AG04449 (cell line): Measurements from ENCODE around the gene NNMT.

ENCODE experiments used
- CTCF ChIA-PET: fragments of 350-600 bp; formaldehyde crosslinking; extraction: SDS; loops from one replicate; lab custom pipeline; 2021; ENCODE audit warnings: antibody characterized with exemption; lab: Yijun Ruan, JAX
- POLR2A ChIA-PET: fragments of 400-600, 350-600 bp; formaldehyde crosslinking; extraction: SDS; loops from one replicate; lab custom pipeline; 2020; ENCODE audit warnings: antibody characterized with exemption, inconsistent platforms; lab: Yijun Ruan, JAX
- DNase-seq: peaks from one replicate; pipeline ENCODE4 v3.0.0-alpha.2; 2010; ENCODE audit warnings: low read depth, low spot score
- H3K4me3 ChIP-seq: 2 replicates; pipeline ENCODE4 v1.5.1; 2011; ENCODE audit warnings: low read depth, mild to moderate bottlenecking, control low read depth, low read length
- CTCF ChIP-seq: IDR thresholded peaks from one replicate; pipeline ENCODE4 v1.5.1; 2011; ENCODE audit warnings: mild to moderate bottlenecking, moderate library complexity, low read length, control low read depth, inconsistent platforms; ENCODE audit not compliant: insufficient read depth; ENCODE audit errors: missing control alignments

The NNMT gene

GRCh38 chr11:114252767-114253166 lies 43.4 kb upstream of the NNMT start:
- ChIA-PET POLR2A (no interaction called here), CTCF (interaction anchor here (8.8 kb wide), 1 partner anchor 8 kb away, joined by 64 read pairs; no protein-coding TSS in a partner anchor)
- H3K4me3 ChIP-seq, result no peak overlapping the region
- DNase-seq, result no peak
- no peak for TF ChIP-seq CTCF

- H3K4me3 ChIP-seq, result no peak overlapping the region
- ChIA-PET POLR2A (no interaction called here), CTCF (interaction anchor here (1.0 to 8.8 kb wide), 2 partner anchors 7 to 11 kb away, joined by 3 to 64 read pairs; no protein-coding TSS in a partner anchor)
- no peak for DNase-seq
- TF ChIP-seq CTCF, result no peak
These were observed 42.4 kb upstream of the NNMT start for GRCh38 chr11:114253771-114254170.

GRCh38 chr11:114254571-114255146 lies 41.5 kb upstream of the NNMT start:
- POLR2A ChIA-PET, result no interaction called here
- CTCF ChIA-PET, result no interaction called here
- no peak for TF ChIP-seq CTCF
- no peak for DNase-seq
- no peak overlapping the region for H3K4me3 ChIP-seq

GRCh38 chr11:114255289-114255688 lies 40.9 kb upstream of the NNMT start:
- no peak for TF ChIP-seq CTCF
- DNase-seq, result no peak
- H3K4me3 ChIP-seq, result no peak overlapping the region
- ChIA-PET POLR2A (no interaction called here), CTCF (interaction anchor here (1.4 kb wide), 1 partner anchor 11 kb away, joined by 3 read pairs; no protein-coding TSS in a partner anchor)

GRCh38 chr11:114256176-114256966 lies 39.8 kb upstream of the NNMT start:
- H3K4me3 ChIP-seq, result no peak overlapping the region
- CTCF ChIA-PET, result interaction anchor here (1.4 to 11.2 kb wide), 2 partner anchors 10 to 262 kb away, joined by 3 to 251 read pairs; no protein-coding TSS in a partner anchor
- POLR2A ChIA-PET, result no interaction called here
- TF ChIP-seq CTCF, result no peak
- DNase-seq, result no peak

- DNase-seq, result no peak
- ChIA-PET POLR2A (no interaction called here), CTCF (interaction anchor here (1.4 to 11.2 kb wide), 4 partner anchors 9 to 361 kb away, joined by 3 to 279 read pairs (median 193); no protein-coding TSS in a partner anchor)
- no peak for TF ChIP-seq CTCF
- H3K4me3 ChIP-seq, result no peak overlapping the region
These were observed 39.3 kb upstream of the NNMT start for GRCh38 chr11:114256967-114257286.
